SW480 (cell line): ENCODE data around the gene MYH7.
"Not testable (repeated sequence)": the region's sequence is repeated elsewhere in the genome, so short reads cannot be mapped to it uniquely, and the experiment has no call there.

Source experiments
- DNase-seq: peaks from one replicate; pipeline ENCODE4 v3.0.0-alpha.2; 2016; ENCODE audit warnings: low spot score

The MYH7 gene

GRCh38 chr14:23386266-23386657 is 49.2 kb downstream of the MYH7 start:
- DNase-seq, result not testable (repeated sequence)

GRCh38 chr14:23385642-23386265 is 49.7 kb downstream of the MYH7 start:
- no peak for DNase-seq

GRCh38 chr14:23385244-23385641 is 50.2 kb downstream of the MYH7 start:
- no peak for DNase-seq

- no peak for DNase-seq
Observed at GRCh38 chr14:23384364-23385080, 50.9 kb downstream of the MYH7 start.

- DNase-seq, result no peak
Observed at GRCh38 chr14:23382731-23383440, 52.6 kb downstream of the MYH7 start.

GRCh38 chr14:23382276-23382675 is 53.2 kb downstream of the MYH7 start:
- no peak for DNase-seq

GRCh38 chr14:23381871-23382270 is 53.6 kb downstream of the MYH7 start:
- DNase-seq, result peak; percentile 81

GRCh38 chr14:23380976-23381375 is 54.5 kb downstream of the MYH7 start:
- no peak for DNase-seq

- DNase-seq, result no peak
Observed at GRCh38 chr14:23380197-23380914, 55.1 kb downstream of the MYH7 start.

- DNase-seq, result peak; percentile 60
Observed at GRCh38 chr14:23379366-23380196, 55.9 kb downstream of the MYH7 start.

- no peak for DNase-seq
Observed at GRCh38 chr14:23378612-23379220, 56.7 kb downstream of the MYH7 start.

GRCh38 chr14:23377573-23378563 is 57.6 kb downstream of the MYH7 start:
- no peak for DNase-seq

- DNase-seq, result no peak
Observed at GRCh38 chr14:23377198-23377550, 58.3 kb downstream of the MYH7 start.

GRCh38 chr14:23376482-23377197 is 58.8 kb downstream of the MYH7 start, which contains the start of gene CMTM5:
Gene CMTM5 (plus strand): TSS chr14:23377046. CDS start chr14:23377252, 206 bp downstream.
- no peak for DNase-seq

- no peak for DNase-seq
Observed at GRCh38 chr14:23375527-23376251, 59.8 kb downstream of the MYH7 start.

- DNase-seq, result no peak
Observed at GRCh38 chr14:23373041-23373440, 62.4 kb downstream of the MYH7 start.

- DNase-seq, result no peak
Observed at GRCh38 chr14:23372509-23372908, 63.0 kb downstream of the MYH7 start, which contains the start of gene IL25. Gene IL25 (plus strand): TSS chr14:23372809.

- DNase-seq, result no peak
Observed at GRCh38 chr14:23371865-23372264, 63.6 kb downstream of the MYH7 start.
